Activated CD4-positive, alpha-beta T cell treated with anti-CD3 and anti-CD28 coated beads for 36 hours (primary cell): Measurements from ENCODE around the gene RCN1. TPM values are rescaled to one million over a fixed set of nuclear protein-coding genes. Genes with fewer than 3 reads are reported as not detected.

Experiments
- ATAC-seq: fragments of 200-7000 bp; cut with Tn5 transposase; one replicate; pipeline ENCODE4 v1.10.0; 2021; ENCODE audit warnings: mild to moderate bottlenecking, moderate library complexity
- CTCF ChIA-PET: fragments of 350-600 bp; sonication (Branson Sonifier 250); formaldehyde crosslinking; loops from one replicate; lab custom pipeline; 2021; ENCODE audit warnings: antibody characterized with exemption; lab: Charles Lee
- POLR2A ChIA-PET: fragments of 350-600 bp; sonication (Branson Sonifier 250); formaldehyde crosslinking; loops from one replicate; lab custom pipeline; 2021; ENCODE audit warnings: antibody characterized with exemption, inconsistent platforms; lab: Charles Lee
- DNase-seq: peaks from one replicate; pipeline ENCODE4 v3.0.0-alpha.2; 2020
- H3K27ac Mint-ChIP-seq: one replicate; pipeline ENCODE4 v1.8.0; 2021; ENCODE audit warnings: mixed read lengths
- H3K27me3 Mint-ChIP-seq: one replicate; pipeline ENCODE4 v1.8.0; 2021; ENCODE audit warnings: mixed read lengths
- H3K36me3 Mint-ChIP-seq: one replicate; pipeline ENCODE4 v1.8.0; 2021; ENCODE audit warnings: low read depth, mixed read lengths
- H3K4me1 Mint-ChIP-seq: one replicate; pipeline ENCODE4 v1.8.0; 2021; ENCODE audit warnings: mixed read lengths
- H3K4me3 Mint-ChIP-seq: one replicate; pipeline ENCODE4 v1.8.0; 2021; ENCODE audit warnings: mild to moderate bottlenecking, moderate library complexity, mixed read lengths
- H3K9me3 Mint-ChIP-seq: one replicate; pipeline ENCODE4 v1.8.0; 2021; ENCODE audit warnings: low read depth, mixed read lengths
- intact Hi-C, 2 experiments: fragments of 100-400 bp; cut with DNase I in 1 of 2; cut with micrococcal nuclease in 1 of 2; formaldehyde crosslinking; loops; one replicate each; pipeline versions ENCODE4 v1.14.2 to v1.15.1; 2022 to 2024; cut with DNase I, micrococcal nuclease
- total RNA-seq, 2 experiments: library from RNA; stranded (reverse); gene quantifications; one replicate each; pipeline ENCODE4 v1.2.3, GENCODE V29; 2021

Gene RCN1
- total RNA-seq, 2 experiments from 2014 or later: 19.1 to 24.1 TPM

- H3K4me3 Mint-ChIP-seq: no peak overlapping the region
- no peak for ATAC-seq
- H3K36me3 Mint-ChIP-seq: no peaks in the 10 kb centered on the region
- H3K9me3 Mint-ChIP-seq: no peaks in the 10 kb centered on the region
- DNase-seq: no peak
- no peak overlapping the region for H3K27ac Mint-ChIP-seq
- H3K27me3 Mint-ChIP-seq: peaks cover 13% of the 10 kb centered on the region
- H3K4me1 Mint-ChIP-seq: no peaks in the 10 kb centered on the region
- CTCF ChIA-PET: interaction anchor here (1.0 kb wide), 1 partner anchor 29 kb away, joined by 3 read pairs; no protein-coding TSS in a partner anchor
- POLR2A ChIA-PET: no interaction called here
- intact Hi-C loops: no loop called here
Observed at GRCh38 chr11:32080361-32080980, 10.4 kb upstream of the RCN1 start.

DNA sequence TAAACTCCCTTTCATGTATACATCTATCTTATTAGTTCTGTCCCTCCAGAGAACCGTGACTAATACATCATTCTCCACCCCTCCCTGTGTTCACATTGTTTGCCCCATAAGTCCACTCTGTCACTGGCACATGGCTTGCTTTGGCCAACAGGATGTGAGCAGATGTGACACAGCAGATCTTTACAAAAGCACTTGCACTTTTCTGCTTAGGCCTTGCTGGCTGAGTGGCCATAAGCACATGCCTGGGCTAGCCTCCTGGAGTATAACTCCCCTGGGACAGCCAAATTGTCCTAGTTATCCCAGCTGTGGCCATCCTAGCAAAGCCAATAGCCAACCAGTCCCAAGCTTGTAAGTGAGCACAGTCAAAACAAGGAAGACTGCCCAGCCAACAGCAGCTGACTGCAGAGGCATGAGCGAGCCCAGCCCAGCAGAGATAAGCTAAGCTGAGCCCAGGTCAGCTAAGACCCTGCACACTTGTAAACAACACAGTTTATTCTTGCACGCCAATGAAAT, 9.7 kb upstream of the RCN1 start:
- Mint-ChIP-seq H3K4me1 (no peaks in the 10 kb centered on the region), H3K4me3 (no peak overlapping the region), H3K27me3 (peaks cover 16% of the 10 kb centered on the region), H3K36me3 (no peaks in the 10 kb centered on the region), H3K27ac (no peak overlapping the region), H3K9me3 (no peaks in the 10 kb centered on the region)
- ChIA-PET CTCF (interaction anchor here (0.6 to 1.0 kb wide), 2 partner anchors 28 to 334 kb away, joined by 3 read pairs; no protein-coding TSS in a partner anchor), POLR2A (no interaction called here)
- no peak for DNase-seq
- ATAC-seq: no peak
- intact Hi-C loops: no loop called here

DNA sequence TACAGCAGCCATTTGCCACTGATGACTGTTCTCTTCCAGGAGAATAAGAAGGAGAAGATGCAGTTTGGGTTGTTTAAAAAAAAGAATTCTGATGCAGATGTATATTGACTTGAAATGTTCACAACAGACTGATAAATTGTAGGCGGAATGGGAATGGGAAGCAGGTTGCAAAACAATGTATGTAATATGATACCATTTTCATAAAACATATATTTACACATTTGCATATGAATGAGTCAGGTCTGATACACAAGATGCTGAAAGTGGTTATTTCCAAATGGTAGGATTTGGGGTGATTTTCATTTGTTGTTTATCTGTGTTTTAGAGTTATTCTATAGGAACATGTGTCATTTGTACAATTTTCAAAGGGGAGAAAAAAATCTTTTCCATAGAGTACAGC, 9.0 kb upstream of the RCN1 start:
- DNase-seq (no peak), ATAC-seq (no peak)
- no peak overlapping the region for H3K27ac Mint-ChIP-seq
- no peaks in the 10 kb centered on the region for H3K4me1 Mint-ChIP-seq
- no peaks in the 10 kb centered on the region for H3K9me3 Mint-ChIP-seq
- H3K27me3 Mint-ChIP-seq: peaks cover 21% of the 10 kb centered on the region
- no peaks in the 10 kb centered on the region for H3K36me3 Mint-ChIP-seq
- H3K4me3 Mint-ChIP-seq: no peak overlapping the region
- ChIA-PET POLR2A (no interaction called here), CTCF (interaction anchor here (0.6 to 1.0 kb wide), 2 partner anchors 29 to 335 kb away, joined by 3 read pairs; no protein-coding TSS in a partner anchor)
- intact Hi-C loops: no loop called here

GRCh38 chr11:32082346-32082986, 8.4 kb upstream of the RCN1 start:
- no peak overlapping the region for H3K27ac Mint-ChIP-seq
- POLR2A ChIA-PET: no interaction called here
- CTCF ChIA-PET: interaction anchor here (1.0 kb wide), 1 partner anchor 29 kb away, joined by 3 read pairs; no protein-coding TSS in a partner anchor
- no peaks in the 10 kb centered on the region for H3K36me3 Mint-ChIP-seq
- DNase-seq (no peak), ATAC-seq (no peak)
- H3K9me3 Mint-ChIP-seq: peaks cover 2% of the 10 kb centered on the region
- H3K4me3 Mint-ChIP-seq: no peak overlapping the region
- H3K4me1 Mint-ChIP-seq: peaks cover 5% of the 10 kb centered on the region
- intact Hi-C loops: no loop called here
- H3K27me3 Mint-ChIP-seq: peaks cover 21% of the 10 kb centered on the region

GRCh38 chr11:32087597-32087996, 3.3 kb upstream of the RCN1 start:
- ATAC-seq: no peak
- DNase-seq: no peak
- CTCF ChIA-PET: no interaction called here
- POLR2A ChIA-PET: no interaction called here
- H3K27me3 Mint-ChIP-seq: peaks cover 24% of the 10 kb centered on the region
- intact Hi-C loops: no loop called here
- H3K27ac Mint-ChIP-seq: peak overlapping the region; percentile 41
- H3K4me3 Mint-ChIP-seq: no peak overlapping the region
- H3K9me3 Mint-ChIP-seq: peaks cover 2% of the 10 kb centered on the region
- H3K4me1 Mint-ChIP-seq: peaks cover 31% of the 10 kb centered on the region
- no peaks in the 10 kb centered on the region for H3K36me3 Mint-ChIP-seq

- CTCF ChIA-PET: interaction anchor here (1.4 kb wide), 1 partner anchor 88 kb away, joined by 4 read pairs; no protein-coding TSS in a partner anchor
- intact Hi-C loops: no loop called here
- Mint-ChIP-seq H3K27ac (peak overlapping the region; percentile 74), H3K9me3 (peaks cover 2% of the 10 kb centered on the region), H3K27me3 (peaks cover 20% of the 10 kb centered on the region), H3K4me3 (no peak overlapping the region), H3K4me1 (peaks cover 38% of the 10 kb centered on the region), H3K36me3 (peaks cover 3% of the 10 kb centered on the region)
- ATAC-seq (peak; percentile 71), DNase-seq (peak; percentile 32)
- POLR2A ChIA-PET: interaction anchor here (0.6 kb wide), 1 partner anchor 10 kb away, joined by 5 read pairs; no protein-coding TSS in a partner anchor
Observed at GRCh38 chr11:32088117-32088941, 2.5 kb upstream of the RCN1 start.

DNA sequence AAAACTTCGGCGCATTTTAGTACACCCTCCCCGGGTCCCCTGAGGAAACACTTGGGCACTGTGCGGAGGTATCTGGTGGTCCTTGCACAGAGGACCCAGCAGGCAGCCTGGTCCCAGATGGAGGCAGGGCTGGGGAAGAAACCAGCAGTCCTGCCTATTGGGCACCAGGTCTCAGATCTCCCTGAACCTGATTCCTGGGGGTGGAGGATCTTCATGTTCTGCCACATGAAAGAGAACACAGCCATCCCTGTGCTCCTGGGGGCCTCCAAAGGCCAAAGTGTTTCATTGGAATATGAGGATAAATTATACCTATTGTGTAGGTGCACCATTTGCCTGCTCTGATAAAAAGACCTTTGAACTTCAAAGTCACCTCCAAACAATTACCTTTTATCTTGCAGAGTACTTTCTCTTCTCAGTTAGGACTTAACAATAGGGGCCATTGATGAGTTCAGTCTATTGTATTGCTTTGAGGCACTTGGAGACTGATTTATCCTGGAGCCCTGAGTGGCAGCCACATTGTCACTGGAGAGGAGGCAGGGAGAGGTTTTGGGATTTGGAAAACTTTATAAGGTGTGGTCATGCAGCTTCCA, 1.8 kb downstream of the RCN1 start:
- Mint-ChIP-seq H3K27me3 (peaks cover 5% of the 10 kb centered on the region), H3K27ac (peak overlapping the region; percentile 64), H3K4me3 (peak overlapping the region; percentile 79), H3K9me3 (no peaks in the 10 kb centered on the region), H3K36me3 (peaks cover 17% of the 10 kb centered on the region), H3K4me1 (peaks cover 39% of the 10 kb centered on the region)
- no peak for ATAC-seq
- ChIA-PET POLR2A (no interaction called here), CTCF (interaction anchor here (1.0 kb wide), 1 partner anchor 15 kb away, joined by 3 read pairs; no protein-coding TSS in a partner anchor)
- DNase-seq: no peak
- intact Hi-C loops: loop anchor here in 1 of 2 experiments (5.0 to 10.0 kb wide), 3 partner anchors 280 to 1768 kb away; partner anchors contain the start of genes ARL14EP, EIF3M and PAX6

- DNase-seq (no peak), ATAC-seq (no peak)
- Mint-ChIP-seq H3K4me1 (peaks cover 27% of the 10 kb centered on the region), H3K27me3 (no peaks in the 10 kb centered on the region), H3K27ac (no peak overlapping the region), H3K36me3 (peaks cover 36% of the 10 kb centered on the region), H3K9me3 (no peaks in the 10 kb centered on the region), H3K4me3 (no peak overlapping the region)
- ChIA-PET POLR2A (no interaction called here), CTCF (no interaction called here)
- intact Hi-C loops: loop anchor here in 1 of 2 experiments (5.0 to 10.0 kb wide), 3 partner anchors 283 to 1770 kb away; partner anchors contain the start of genes ARL14EP, EIF3M and PAX6
Observed at GRCh38 chr11:32094923-32095322, 4.0 kb downstream of the RCN1 start.

GRCh38 chr11:32098142-32098903, 7.4 kb downstream of the RCN1 start:
- POLR2A ChIA-PET: interaction anchor here (0.7 kb wide), 1 partner anchor 10 kb away, joined by 5 read pairs; no protein-coding TSS in a partner anchor
- Mint-ChIP-seq H3K27me3 (no peaks in the 10 kb centered on the region), H3K36me3 (peaks cover 58% of the 10 kb centered on the region), H3K4me3 (no peak overlapping the region), H3K9me3 (no peaks in the 10 kb centered on the region), H3K4me1 (peaks cover 16% of the 10 kb centered on the region), H3K27ac (no peak overlapping the region)
- CTCF ChIA-PET: interaction anchor here (0.7 kb wide), 1 partner anchor 71 kb away, joined by 3 read pairs; no protein-coding TSS in a partner anchor
- ATAC-seq (no peak), DNase-seq (no peak)
- intact Hi-C loops: loop anchor here in 1 of 2 experiments (10.0 kb wide), 1 partner anchor 1774 kb away; the partner anchor contains the start of gene ARL14EP

DNA sequence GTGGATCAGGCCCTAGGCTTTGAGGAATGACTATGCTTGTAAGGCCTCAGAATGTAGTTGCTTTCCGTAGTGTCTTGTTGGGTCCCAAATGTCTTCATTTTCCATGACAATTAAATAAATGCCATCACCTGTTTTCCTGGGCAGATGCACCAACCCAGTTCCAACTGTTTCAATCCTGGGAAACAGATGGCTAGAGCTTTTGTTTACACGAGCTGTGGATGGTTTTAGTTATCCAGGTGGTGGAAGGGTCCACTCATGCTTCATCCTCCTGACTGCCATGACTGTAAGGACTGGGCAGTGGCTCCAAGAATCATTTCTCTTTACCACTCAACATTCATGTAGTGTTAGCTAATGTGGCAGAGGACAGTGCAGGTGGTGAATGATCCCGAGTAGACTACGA, 8.6 kb downstream of the RCN1 start:
- H3K4me3 Mint-ChIP-seq: no peak overlapping the region
- intact Hi-C loops: loop anchor here in 1 of 2 experiments (10.0 kb wide), 1 partner anchor 1775 kb away; the partner anchor contains the start of gene ARL14EP
- peaks cover 11% of the 10 kb centered on the region for H3K4me1 Mint-ChIP-seq
- ATAC-seq: no peak
- POLR2A ChIA-PET: no interaction called here
- H3K36me3 Mint-ChIP-seq: peaks cover 62% of the 10 kb centered on the region
- no peak for DNase-seq
- no peak overlapping the region for H3K27ac Mint-ChIP-seq
- CTCF ChIA-PET: interaction anchor here (0.6 kb wide), 1 partner anchor 77 kb away, joined by 3 read pairs; no protein-coding TSS in a partner anchor
- H3K9me3 Mint-ChIP-seq: no peaks in the 10 kb centered on the region
- no peaks in the 10 kb centered on the region for H3K27me3 Mint-ChIP-seq
